C4-2B (cell line): Measurements from ENCODE around the gene ANKS6.

Source experiments
- H3K27ac ChIP-seq: fragments of 450-650 bp; 2 replicates; pipeline ENCODE4 v1.5.1; 2017
- ZFX ChIP-seq: fragments of 450-650 bp; IDR thresholded peaks from 2 replicates; pipeline ENCODE4 v1.6.1; 2017
- TF ChIP-seq, protein P1 (sequence below): fragments of 450-650 bp; conservative IDR thresholded peaks from 2 replicates; pipeline ENCODE4 v1.5.1; 2017; ENCODE audit warnings: mild to moderate bottlenecking

The ANKS6 gene

DNA sequence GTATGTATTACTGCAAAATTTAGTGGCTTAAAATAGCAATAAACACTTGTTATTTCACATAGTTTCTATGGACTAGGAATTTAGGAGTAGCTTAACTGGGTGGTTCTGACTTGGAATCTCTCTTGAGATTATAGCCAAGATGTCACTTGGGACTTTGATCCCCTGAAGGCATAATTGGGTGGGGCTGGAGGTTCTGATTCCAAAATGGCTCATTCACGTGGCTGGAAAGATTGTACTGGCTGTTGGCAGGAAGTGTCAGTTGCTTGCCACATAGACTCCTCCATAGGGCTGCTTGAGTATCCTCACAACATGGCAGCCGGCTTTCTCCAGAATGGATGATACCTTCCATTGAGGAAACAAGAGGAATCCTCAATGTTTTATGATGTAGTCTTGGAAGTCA, 22.4 kb upstream of the ANKS6 start:
- no peak overlapping the region for H3K27ac ChIP-seq
- TF ChIP-seq ZFX, result no peak
- TF ChIP-seq, protein P1, sequence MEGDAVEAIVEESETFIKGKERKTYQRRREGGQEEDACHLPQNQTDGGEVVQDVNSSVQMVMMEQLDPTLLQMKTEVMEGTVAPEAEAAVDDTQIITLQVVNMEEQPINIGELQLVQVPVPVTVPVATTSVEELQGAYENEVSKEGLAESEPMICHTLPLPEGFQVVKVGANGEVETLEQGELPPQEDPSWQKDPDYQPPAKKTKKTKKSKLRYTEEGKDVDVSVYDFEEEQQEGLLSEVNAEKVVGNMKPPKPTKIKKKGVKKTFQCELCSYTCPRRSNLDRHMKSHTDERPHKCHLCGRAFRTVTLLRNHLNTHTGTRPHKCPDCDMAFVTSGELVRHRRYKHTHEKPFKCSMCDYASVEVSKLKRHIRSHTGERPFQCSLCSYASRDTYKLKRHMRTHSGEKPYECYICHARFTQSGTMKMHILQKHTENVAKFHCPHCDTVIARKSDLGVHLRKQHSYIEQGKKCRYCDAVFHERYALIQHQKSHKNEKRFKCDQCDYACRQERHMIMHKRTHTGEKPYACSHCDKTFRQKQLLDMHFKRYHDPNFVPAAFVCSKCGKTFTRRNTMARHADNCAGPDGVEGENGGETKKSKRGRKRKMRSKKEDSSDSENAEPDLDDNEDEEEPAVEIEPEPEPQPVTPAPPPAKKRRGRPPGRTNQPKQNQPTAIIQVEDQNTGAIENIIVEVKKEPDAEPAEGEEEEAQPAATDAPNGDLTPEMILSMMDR, result no peak

DNA sequence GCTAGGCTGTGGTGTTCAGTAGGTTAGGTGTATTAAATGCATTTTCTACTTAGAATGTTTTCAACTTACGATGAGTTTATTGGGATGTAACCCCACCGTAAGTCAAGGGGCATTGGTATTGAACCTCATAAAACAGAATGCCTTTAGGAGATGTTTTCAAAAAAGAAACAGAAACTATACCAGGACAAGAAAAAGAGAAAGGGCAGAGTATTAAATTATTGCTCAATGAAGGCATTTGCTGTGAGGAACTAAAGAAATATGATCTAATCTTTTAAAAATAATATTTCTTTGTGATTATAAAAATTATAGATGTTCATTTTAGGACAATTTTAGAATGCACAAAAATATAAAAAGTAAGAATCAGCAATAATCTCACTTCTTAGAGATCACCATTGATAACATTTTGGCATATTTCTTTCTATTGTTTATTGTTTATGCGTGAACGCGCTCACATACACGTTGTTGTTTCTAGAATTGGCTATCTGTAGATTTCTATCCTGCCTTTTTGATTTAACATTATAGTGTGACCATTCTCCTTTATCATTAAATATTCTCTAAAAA, 19.1 kb upstream of the ANKS6 start:
- TF ChIP-seq, protein P1, result no peak
- TF ChIP-seq ZFX, result no peak
- no peak overlapping the region for H3K27ac ChIP-seq

DNA sequence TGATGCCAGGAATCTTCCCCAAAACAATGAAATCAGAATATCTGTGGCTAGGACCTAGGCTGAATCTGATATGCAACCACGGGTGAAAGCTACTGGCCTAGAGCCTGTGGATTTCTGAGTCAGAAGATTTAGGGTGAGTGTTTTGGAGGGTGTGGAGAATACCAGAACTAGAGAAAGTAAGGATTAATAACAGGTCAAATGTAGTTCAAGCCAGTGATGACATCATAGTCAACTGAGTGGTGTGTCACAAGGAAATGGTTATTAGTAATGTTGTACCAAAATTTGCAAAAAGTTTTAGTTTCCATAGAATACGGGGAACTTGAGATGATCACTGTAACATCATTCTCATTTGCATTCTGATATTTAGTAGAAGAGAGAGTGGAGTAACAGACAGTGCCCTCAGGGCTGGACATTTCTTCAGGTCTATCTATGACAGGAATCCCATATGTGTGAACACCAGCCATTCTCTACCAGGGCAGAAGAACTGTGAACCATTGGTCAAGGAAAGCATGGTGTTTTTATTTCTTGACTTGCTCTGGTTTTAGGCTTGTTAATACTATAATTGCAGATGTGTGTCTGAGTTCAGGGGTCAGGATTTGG, 14.8 kb upstream of the ANKS6 start:
- no peak overlapping the region for H3K27ac ChIP-seq
- TF ChIP-seq, protein P1, result no peak
- no peak for TF ChIP-seq ZFX

- TF ChIP-seq, protein P1, result no peak
- TF ChIP-seq ZFX, result no peak
- H3K27ac ChIP-seq, result no peak overlapping the region
These were observed 13.9 kb upstream of the ANKS6 start for GRCh38 chr9:98810102-98810842.

DNA sequence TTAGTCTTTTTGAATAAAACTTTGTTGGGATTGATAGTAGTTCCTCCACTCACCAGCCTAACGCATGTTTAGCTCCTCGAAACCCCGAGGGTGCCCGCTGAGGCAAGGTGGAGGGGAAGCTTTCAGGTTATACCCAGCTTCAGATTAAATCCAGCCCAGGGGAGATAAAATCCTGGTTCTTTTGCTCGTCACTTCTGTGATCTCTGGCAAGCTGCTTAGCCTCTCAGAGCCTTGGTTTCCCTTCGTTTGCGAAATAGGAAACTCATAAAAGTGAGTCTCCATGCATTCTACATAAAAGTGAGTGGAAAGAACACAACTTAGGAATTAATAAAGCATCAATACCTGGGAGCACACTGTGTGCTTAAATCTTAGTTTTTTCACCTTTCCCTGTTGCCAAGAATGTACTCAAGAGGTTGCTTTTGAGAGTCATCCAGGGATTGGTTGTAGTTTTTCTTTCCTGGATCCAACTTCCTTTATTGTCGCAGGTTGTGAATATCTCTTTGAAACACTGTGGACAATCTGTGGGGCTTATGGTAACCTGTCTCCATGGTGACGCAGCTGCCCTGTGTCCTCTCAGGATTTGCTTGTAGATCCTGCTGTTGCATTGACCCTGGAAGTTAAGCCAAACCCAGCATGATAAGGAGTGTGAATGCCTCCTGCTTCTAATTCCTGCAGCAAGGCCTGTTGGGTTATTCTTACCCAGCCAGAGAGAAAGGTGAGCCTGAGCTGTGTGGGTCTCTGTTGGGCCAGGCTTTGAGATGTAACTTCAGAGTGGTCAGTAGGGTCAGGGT, 13.2 kb upstream of the ANKS6 start:
- H3K27ac ChIP-seq, result no peak overlapping the region
- TF ChIP-seq ZFX, result no peak
- TF ChIP-seq, protein P1, result no peak

- TF ChIP-seq, protein P1, result no peak
- no peak for TF ChIP-seq ZFX
These were observed 12.5 kb upstream of the ANKS6 start for GRCh38 chr9:98808875-98809274.

More at GRCh38 chr9:98808875-98809274, 12.5 kb upstream of the ANKS6 start:
- no peak overlapping the region for H3K27ac ChIP-seq
